ENCODE results near the gene METTL8.

The METTL8 gene

GRCh38 chr2:171310889-171311288 lies 122.9 kb downstream of the METTL8 start:
- DNase-seq: no peak

DNA sequence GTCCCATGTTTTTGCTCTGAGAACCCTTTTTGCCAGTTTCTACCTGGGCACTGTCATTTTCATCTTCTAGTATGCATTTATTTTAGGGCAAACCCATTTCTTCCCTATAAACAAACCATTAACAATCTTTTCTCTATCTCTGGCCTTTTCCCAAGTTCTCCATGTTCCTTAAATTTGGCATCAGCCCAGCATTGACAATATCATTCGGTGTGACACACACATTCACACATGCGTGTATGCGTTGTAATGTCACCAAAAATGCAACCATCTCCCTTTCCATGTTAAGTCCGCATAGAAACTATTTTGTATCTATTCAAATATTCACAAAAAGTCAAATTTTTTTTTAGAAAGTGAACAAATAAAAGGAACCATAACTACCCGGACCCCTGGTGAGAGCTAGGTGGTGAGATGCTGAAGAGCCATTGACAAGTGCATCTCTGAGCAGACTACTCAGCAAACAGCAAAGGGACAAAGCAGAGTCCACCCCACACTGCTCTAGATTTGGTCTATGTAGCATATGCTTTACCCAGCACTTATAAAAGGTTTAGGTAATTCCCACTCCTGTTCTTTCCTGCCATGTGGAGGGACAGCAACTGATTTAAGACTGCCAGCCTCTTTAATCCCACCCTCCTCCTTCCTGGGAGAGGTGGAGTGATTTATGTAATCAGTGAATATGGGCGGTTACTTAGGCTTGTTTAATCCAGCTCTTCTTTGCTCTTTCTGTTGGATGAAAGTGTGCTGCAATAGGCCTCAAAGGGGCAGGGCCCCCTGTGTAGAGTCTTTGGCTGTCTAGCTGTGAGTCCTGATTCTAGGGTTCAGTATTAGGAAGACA lies 124.1 kb downstream of the METTL8 start:
- no peak for DNase-seq

DNA sequence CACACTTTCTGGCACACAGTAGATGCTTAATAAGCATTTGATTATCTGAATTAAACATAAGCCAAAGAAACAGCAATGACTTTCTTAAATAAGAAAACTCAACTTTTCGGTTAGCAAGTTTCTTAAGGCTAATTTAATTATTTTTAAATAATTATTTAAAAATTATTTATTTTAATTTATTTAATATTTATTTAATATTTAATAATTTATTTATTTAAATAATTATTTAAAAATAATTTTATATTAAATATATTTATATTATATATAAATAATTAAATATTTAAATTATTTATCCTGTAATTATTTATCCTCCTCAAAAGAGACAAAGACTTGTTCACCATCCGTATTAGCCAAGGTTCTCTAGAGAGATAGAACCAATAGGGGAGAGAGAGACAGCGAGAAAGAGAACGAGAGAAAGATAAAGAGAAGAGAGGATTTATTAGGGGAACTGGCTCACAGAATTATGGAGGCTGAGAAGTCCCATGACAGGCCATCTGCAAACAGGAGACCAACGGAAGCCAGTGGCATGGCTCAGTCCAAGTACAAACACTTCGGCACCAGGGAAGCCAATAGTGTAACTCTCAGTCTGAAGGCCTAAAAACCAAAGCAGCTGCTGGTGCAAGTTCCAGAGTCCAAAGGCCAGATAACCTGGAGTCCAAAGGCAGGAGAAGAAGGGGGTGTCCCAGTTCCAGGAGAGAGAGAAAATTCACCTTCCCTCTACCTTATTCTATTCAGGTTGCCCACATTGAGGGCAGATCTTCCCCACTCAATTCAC lies 125.3 kb downstream of the METTL8 start:
- no peak for DNase-seq

- DNase-seq: no peak
These were observed 126.2 kb downstream of the METTL8 start for GRCh38 chr2:171307560-171307959.

DNA sequence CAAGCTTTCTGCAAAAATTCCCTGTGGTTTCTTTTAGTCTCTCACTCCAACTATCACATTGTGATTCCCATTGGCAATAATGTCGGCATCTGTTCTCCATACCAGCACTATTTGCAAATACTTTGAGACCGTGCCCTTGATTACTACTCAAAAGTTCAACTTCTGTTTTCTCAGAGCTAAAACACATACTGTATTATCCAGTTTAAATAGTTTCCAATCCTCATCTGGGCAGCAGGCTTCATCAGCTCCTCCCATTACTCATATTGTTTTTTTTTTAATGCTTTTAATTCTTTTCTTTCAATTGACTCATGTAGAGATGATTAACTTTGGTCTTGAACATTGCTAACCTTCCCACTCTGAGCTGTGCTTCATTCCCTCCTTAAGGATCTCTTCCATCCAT lies 135.8 kb downstream of the METTL8 start:
- DNase-seq: no peak

- DNase-seq: no peak
These were observed 139.2 kb downstream of the METTL8 start for GRCh38 chr2:171294608-171295007.

GRCh38 chr2:171293661-171294060 lies 140.1 kb downstream of the METTL8 start:
- DNase-seq: no peak

- no peak for DNase-seq
These were observed 143.8 kb downstream of the METTL8 start for GRCh38 chr2:171289991-171290390.

GRCh38 chr2:171289316-171289715 lies 144.5 kb downstream of the METTL8 start:
- DNase-seq: no peak

- DNase-seq: no peak
These were observed 146.2 kb downstream of the METTL8 start for GRCh38 chr2:171287611-171288010.

GRCh38 chr2:171287036-171287571 lies 146.7 kb downstream of the METTL8 start:
- DNase-seq: no peak

- no peak for DNase-seq
These were observed 152.7 kb downstream of the METTL8 start for GRCh38 chr2:171281110-171281509.

GRCh38 chr2:171279983-171280790 lies 153.6 kb downstream of the METTL8 start:
- no peak for DNase-seq

GRCh38 chr2:171274757-171275156 lies 159.0 kb downstream of the METTL8 start:
- no peak for DNase-seq

GRCh38 chr2:171271971-171272436 lies 161.8 kb downstream of the METTL8 start:
- DNase-seq: no peak

GRCh38 chr2:171271386-171271785 lies 162.4 kb downstream of the METTL8 start:
- no peak for DNase-seq

DNA sequence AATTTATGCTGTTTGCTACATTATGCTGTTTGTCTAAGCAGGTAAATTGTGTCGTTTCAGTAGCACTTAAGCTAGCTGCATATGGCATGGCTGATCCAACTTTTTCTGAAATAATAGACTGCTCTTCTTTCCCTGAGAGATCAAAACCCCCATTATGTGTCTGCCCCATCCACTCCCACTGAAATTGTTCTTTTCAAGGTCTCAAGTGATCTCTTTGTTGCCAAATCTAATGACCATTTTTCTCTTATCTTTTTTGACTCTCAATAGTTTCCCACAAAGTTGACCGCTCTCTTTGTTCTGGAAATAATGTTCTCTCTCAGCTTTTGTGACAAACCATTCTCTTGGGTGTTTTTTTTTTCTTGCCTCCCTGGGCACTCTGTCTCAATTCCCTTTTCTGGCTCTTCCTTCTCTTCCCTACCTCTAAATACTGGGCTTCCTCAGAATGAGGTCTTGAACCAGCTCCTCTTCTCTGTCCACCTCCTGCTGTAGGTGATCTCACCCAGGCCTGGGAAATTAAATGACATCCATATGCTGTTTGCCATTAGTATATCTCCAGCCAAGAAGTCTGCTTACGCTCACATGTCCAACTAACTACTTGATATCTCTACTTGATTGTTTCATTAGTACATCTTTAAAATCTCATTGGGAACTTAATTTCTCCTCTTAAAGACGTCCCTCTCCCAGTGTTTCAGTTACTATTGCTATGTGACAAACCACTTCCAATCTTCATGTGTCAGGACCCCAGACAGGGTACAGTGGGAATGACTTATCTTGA lies 165.7 kb downstream of the METTL8 start:
- no peak for DNase-seq
